HG02840 (cell line): ENCODE data around the gene PPP2R5A.
A peak's percentile ranks its signal among the peaks of the same experiment; 100 is the strongest.
"Not testable (repeated sequence)": the region's sequence is repeated elsewhere in the genome, so short reads cannot be mapped to it uniquely, and the experiment has no call there.

Experiments used
- ATAC-seq: cut with Tn5 transposase; IDR thresholded peaks from one replicate; pipeline ENCODE4 v1.9.1; 2021; ENCODE audit warnings: mild to moderate bottlenecking, moderate library complexity, moderate number of reproducible peaks; ENCODE audit not compliant: unreplicated experiment, low FRiP score

PPP2R5A gene

GRCh38 chr1:212267017-212267416 is 18.2 kb upstream of the PPP2R5A start:
- ATAC-seq: no peak

- no peak for ATAC-seq
Measured at GRCh38 chr1:212267460-212267859, 17.8 kb upstream of the PPP2R5A start.

- ATAC-seq: no peak
Measured at GRCh38 chr1:212269306-212269705, 15.9 kb upstream of the PPP2R5A start.

GRCh38 chr1:212270564-212270963 is 14.6 kb upstream of the PPP2R5A start:
- ATAC-seq: no peak

- no peak for ATAC-seq
Measured at GRCh38 chr1:212271234-212271633, 14.0 kb upstream of the PPP2R5A start.

- ATAC-seq: no peak
Measured at GRCh38 chr1:212271823-212272485, 13.3 kb upstream of the PPP2R5A start.

- ATAC-seq: no peak
Measured at GRCh38 chr1:212281590-212281989, 3.6 kb upstream of the PPP2R5A start.

- ATAC-seq: no peak
Measured at GRCh38 chr1:212283741-212284140, 1.5 kb upstream of the PPP2R5A start.

GRCh38 chr1:212284332-212284743 is 872 bp upstream of the PPP2R5A start:
- no peak for ATAC-seq

GRCh38 chr1:212285685-212286555 is 710 bp downstream of the PPP2R5A start:
- ATAC-seq: peak; percentile 13

GRCh38 chr1:212286556-212287131 is 1.4 kb downstream of the PPP2R5A start:
- no peak for ATAC-seq

GRCh38 chr1:212287261-212287895 is 2.2 kb downstream of the PPP2R5A start:
- ATAC-seq: no peak

GRCh38 chr1:212287995-212288394 is 2.8 kb downstream of the PPP2R5A start:
- ATAC-seq: not testable (repeated sequence)

- ATAC-seq: no peak
Measured at GRCh38 chr1:212288615-212289014, 3.4 kb downstream of the PPP2R5A start.

- ATAC-seq: no peak
Measured at GRCh38 chr1:212289262-212290077, 4.3 kb downstream of the PPP2R5A start.

GRCh38 chr1:212290608-212291007 is 5.4 kb downstream of the PPP2R5A start:
- ATAC-seq: no peak

GRCh38 chr1:212291505-212292134 is 6.4 kb downstream of the PPP2R5A start:
- no peak for ATAC-seq

GRCh38 chr1:212292250-212293105 is 7.3 kb downstream of the PPP2R5A start:
- ATAC-seq: no peak

GRCh38 chr1:212293579-212293978 is 8.4 kb downstream of the PPP2R5A start:
- ATAC-seq: no peak
